DMS79 treated with DMSO at 0.1 percent for 48 hours (cell line): ENCODE results near the gene C22orf31.

Experiments used
- DNase-seq: peaks from one replicate; lab custom pipeline; 2025; lab: John Stamatoyannopoulos, UW

C22orf31 gene

GRCh38 chr22:29081517-29082236 lies 20.0 kb upstream of the C22orf31 start:
- no peak for DNase-seq

- DNase-seq: peak; percentile 6
These were observed 18.7 kb upstream of the C22orf31 start for GRCh38 chr22:29080106-29080975.

- peak; percentile 74 for DNase-seq
These were observed 17.7 kb upstream of the C22orf31 start for GRCh38 chr22:29079218-29079901.

GRCh38 chr22:29078869-29079207 lies 17.2 kb upstream of the C22orf31 start:
- DNase-seq: no peak

GRCh38 chr22:29078036-29078868 lies 16.6 kb upstream of the C22orf31 start:
- no peak for DNase-seq

- DNase-seq: no peak
These were observed 12.7 kb upstream of the C22orf31 start for GRCh38 chr22:29074276-29074772.

GRCh38 chr22:29073618-29074275 lies 12.1 kb upstream of the C22orf31 start:
- DNase-seq: no peak

GRCh38 chr22:29072979-29073617 lies 11.5 kb upstream of the C22orf31 start, which contains the start of gene KREMEN1:
Gene KREMEN1 (plus strand): TSS chr22:29073035. CDS start chr22:29073131, 96 bp downstream.
- DNase-seq: no peak

GRCh38 chr22:29072193-29072978 lies 10.8 kb upstream of the C22orf31 start:
- peak; percentile 57 for DNase-seq

GRCh38 chr22:29071261-29072045 lies 9.8 kb upstream of the C22orf31 start:
- no peak for DNase-seq

GRCh38 chr22:29070490-29070889 lies 8.9 kb upstream of the C22orf31 start:
- DNase-seq: no peak

- peak; percentile 2 for DNase-seq
These were observed 7.8 kb upstream of the C22orf31 start for GRCh38 chr22:29069463-29069862.

- DNase-seq: no peak
These were observed 4.0 kb upstream of the C22orf31 start for GRCh38 chr22:29065468-29066190.

- no peak for DNase-seq
These were observed 723 bp upstream of the C22orf31 start for GRCh38 chr22:29062286-29062821.

GRCh38 chr22:29060931-29061330 lies 700 bp downstream of the C22orf31 start:
- no peak for DNase-seq

GRCh38 chr22:29060251-29060869 lies 1.3 kb downstream of the C22orf31 start:
- DNase-seq: no peak

GRCh38 chr22:29056472-29056871 lies 5.2 kb downstream of the C22orf31 start:
- no peak for DNase-seq
